Midbrain (tissue), 1 donor: Measurements from ENCODE around the gene WRNIP1.

Source experiments
- DNase-seq: peaks from one replicate; lab custom pipeline; 2025; lab: John Stamatoyannopoulos, UW

Gene WRNIP1

GRCh38 chr6:2763345-2763841 is 1.8 kb upstream of the WRNIP1 start:
- DNase-seq = no peak

GRCh38 chr6:2763876-2764540 is 1.2 kb upstream of the WRNIP1 start:
- no peak for DNase-seq

GRCh38 chr6:2764610-2765165 is 505 bp upstream of the WRNIP1 start:
- peak; percentile 84 for DNase-seq

- DNase-seq = no peak
Measured at GRCh38 chr6:2765896-2766766, 938 bp downstream of the WRNIP1 start.

DNA sequence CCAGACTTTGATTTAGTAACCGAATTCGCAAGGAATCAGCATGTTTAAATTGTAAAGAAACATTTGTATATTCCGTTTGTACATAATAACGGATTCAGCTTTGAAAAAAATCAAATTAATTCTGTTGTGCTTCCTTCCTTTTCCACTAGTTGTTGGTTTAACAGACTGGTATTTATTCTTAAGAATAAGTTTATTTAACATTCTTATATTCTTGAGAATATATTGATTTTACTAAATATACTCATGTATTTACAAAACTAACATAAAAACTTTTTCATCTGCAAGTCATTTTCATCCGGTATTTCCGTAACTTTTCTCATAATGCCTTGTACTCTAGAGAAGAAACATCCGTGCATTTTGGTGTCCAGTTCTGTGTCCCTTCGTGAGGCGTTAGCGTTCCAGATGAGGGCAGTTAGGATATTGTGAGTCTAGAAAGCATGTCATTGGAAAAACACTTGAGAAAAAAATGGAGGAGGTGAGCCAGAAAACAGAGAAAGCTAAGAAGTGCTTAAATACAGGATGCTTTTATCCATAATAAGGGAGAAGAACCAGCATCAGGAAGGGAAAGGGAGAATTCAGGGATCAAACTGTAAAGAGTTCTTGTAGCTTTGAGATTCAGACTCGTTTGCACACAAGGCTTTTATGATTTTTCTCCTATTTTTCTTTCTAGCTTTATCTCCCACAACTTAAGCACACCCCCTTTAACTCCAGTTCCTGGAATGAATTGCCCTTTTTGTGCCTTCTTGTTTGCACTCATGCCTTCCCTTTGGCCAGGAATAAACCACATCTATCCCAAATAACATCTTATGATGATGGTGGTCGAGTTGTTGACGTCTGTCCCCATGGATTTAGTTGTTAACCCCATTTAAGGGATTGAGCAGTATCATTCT is 1.8 kb downstream of the WRNIP1 start:
- DNase-seq = no peak

- no peak for DNase-seq
Measured at GRCh38 chr6:2767657-2768524, 2.7 kb downstream of the WRNIP1 start.

DNA sequence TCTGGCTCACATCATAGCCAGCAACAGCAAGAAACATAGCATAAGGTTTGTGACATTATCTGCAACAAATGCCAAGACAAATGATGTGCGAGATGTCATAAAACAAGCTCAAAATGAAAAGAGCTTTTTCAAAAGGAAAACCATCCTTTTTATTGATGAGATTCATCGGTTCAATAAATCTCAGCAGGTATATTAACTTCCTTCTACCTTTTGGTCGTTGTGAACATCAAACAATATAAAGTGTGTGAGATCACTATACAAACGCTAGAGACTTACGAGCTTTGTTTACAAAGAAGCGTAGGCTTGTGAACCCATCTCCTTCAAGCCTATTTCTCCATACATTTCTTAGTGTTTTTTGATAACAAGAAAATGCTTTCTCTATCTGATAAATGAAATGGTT is 3.5 kb downstream of the WRNIP1 start:
- DNase-seq = no peak

DNA sequence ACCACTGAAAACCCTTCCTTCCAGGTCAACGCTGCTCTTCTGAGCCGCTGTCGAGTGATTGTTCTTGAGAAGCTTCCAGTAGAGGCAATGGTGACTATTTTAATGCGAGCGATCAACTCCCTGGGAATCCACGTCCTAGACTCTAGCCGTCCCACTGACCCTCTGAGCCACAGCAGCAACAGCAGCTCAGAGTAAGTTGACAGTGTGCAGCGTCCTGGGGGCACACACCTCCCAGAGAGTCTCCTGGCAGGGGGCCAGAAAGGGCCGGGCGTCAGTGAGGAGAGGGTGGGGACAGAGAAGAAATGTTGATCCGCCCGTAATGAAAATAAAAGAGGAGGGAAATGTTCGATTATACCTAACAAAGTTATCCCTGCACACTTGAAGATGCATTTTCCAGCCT is 5.0 kb downstream of the WRNIP1 start:
- no peak for DNase-seq

DNA sequence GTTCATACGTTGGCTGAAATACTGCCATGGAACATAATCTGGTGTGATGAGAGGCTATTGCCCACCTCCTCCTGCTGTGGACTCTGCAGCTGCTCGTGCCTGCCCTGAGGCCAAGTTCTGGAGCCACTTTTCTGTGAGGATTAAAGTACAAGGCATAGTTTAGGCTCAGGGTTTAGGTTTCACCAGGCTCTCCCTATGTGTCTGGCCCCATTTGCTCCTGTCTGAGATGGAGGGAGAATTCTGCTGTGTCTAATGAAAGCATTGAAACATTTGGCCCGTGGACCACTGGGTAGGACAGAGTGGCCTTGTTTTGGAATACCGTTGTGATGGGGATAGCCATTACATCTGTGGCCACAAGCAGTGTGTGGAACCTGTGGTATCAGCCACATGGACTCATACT is 5.9 kb downstream of the WRNIP1 start:
- no peak for DNase-seq

DNA sequence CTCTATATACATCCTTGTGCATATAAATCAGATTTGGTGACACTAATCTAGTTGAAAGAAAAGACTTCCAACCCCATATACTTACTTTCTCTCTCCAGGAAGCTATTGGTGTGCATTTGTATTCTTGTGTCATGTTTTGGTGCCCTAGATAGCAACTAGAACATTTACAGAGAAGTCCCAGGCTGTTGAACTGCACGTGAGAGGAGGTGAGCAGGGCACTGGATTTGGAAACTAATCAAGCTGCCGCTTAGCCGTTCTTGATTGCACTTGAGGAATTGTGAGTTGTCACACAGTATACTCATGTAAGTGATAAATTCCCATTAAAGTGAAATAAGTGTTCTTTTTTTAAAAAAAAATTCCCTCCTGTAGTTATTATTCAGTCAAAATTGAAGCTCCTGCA is 7.6 kb downstream of the WRNIP1 start:
- DNase-seq = no peak

DNA sequence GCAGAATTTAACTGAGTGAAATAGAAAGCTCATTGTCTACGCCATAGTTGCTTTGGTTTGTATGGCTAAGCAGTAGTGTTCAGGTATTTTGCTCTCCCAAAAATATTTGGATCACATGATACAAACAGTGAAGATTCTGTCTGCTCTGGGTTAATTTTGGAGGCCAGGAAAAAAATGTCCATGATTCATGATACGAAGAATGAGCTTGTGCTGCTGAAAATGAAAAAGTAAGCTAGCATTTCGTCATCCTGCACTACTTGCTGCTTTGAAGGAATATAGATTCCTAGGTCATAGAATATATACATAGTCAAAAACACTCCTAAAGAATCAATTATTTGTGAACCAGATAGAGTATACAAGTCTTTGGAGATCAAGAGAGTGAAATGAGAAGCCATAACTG is 8.3 kb downstream of the WRNIP1 start:
- no peak for DNase-seq

GRCh38 chr6:2775003-2775402 is 9.8 kb downstream of the WRNIP1 start:
- no peak for DNase-seq

DNA sequence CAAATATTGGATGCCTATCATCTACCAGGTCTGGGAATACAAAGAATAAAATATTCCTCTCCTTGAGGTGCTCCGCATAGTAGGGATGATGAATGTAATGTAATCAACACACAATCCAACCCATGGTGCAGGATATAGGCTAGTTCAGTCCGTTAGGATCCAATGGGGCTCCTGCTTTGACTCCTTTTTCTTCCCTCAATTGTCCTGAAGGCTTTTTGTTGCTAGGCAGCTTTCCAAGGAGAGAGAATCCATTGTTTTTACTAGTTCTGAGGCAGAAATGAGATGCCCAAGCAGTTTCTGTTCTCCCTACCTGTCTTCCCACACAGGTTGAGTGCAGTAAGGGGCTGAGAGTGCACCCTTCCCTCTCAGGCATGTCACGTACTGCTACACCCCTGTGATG is 12.1 kb downstream of the WRNIP1 start:
- DNase-seq = no peak

DNA sequence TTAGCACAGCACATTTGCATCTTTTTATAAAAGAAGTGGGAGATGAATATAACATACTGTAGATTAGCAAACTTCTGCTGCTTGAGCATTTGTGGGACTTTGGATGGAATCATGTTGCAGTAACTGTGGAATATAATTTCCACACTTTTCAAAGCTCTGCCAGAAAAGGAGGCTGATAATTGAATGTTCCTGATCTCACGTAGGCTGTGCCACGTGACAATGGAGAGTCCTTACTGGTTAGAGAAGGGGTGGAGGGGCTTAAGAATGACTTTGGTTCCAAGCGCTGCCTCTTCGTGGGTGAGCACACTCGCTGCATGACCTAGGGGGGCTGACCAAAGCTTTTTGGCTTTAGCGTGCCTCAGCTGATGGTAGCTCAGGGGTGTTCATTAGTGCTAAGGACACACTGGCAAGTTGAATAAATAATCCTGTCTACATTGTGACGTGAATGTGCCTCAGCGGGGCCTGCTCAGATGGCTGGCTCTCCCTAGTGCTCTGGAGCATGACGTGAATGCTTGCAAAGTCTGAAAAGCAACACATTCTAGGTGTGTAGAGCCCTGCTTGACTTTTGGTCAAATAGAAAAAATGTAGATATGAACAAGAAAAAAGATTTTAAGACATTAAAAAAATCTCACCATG is 15.0 kb downstream of the WRNIP1 start:
- DNase-seq = no peak

- no peak for DNase-seq
Measured at GRCh38 chr6:2781685-2782355, 16.6 kb downstream of the WRNIP1 start.

DNA sequence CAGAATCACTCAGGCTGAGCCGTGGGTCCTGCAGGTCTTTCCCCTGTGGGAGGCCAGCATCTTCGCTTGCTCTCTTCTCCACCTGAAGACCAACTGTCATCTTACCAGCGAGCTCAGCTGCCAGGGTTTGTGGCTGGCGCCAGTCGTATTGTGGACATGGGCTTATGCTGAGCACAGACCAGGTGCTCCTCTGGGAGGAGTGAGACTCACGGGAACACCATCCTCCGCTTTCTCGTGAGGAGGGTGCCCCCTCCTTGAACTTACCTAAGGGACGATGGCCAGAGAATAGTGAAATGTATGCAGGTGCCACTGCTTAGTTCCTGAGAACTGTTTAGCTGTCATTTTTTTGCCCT is 17.1 kb downstream of the WRNIP1 start:
- DNase-seq = no peak

DNA sequence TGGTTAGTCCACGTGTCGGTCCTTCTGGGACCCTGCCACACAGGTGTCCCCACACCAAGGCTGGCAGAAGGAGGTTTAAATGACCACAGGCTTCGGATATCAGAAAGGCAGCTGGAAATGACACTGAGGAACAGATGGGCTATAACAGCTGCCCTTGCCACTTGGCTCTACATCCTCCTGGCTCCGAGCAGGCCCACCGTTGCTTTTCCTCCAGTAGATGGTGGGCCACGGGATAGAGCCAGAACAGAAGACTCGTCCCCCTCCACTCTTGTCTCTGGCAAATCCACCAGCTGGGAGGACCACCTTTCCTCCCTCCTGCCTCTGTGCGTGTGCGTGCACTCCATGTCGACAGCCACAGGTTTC is 17.6 kb downstream of the WRNIP1 start:
- DNase-seq = no peak

GRCh38 chr6:2783188-2783963 is 18.2 kb downstream of the WRNIP1 start:
- DNase-seq = no peak

- no peak for DNase-seq
Measured at GRCh38 chr6:2784061-2784460, 18.9 kb downstream of the WRNIP1 start.
